Kidney capillary endothelial cell (primary cell): Measurements from ENCODE around the gene TEX47.

Experiments used
- DNase-seq: peaks from one replicate; pipeline ENCODE4 v3.0.0-alpha.2; 2018; ENCODE audit warnings: low spot score

The TEX47 gene

DNA sequence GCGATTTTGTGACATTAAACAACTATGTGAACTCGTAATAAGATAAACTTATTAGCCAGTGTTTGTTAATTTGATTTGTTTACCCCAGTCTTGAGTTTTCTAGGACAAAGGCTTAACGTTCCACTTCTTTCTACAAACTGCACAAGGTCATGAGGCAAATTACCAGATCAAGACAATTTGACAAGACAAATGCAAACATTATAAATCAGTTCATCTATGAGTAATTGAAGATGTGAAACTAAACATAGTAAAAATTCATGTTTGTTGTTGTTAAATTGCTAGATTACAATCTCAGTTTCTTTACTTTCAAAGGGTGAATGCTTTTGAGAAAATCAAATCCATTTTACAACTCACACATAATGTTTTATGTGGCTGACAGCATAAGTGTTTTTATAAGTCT is 49.4 kb downstream of the TEX47 start:
- DNase-seq: no peak
